Measurements from ENCODE around the gene PLXNA1.

Gene PLXNA1

DNA sequence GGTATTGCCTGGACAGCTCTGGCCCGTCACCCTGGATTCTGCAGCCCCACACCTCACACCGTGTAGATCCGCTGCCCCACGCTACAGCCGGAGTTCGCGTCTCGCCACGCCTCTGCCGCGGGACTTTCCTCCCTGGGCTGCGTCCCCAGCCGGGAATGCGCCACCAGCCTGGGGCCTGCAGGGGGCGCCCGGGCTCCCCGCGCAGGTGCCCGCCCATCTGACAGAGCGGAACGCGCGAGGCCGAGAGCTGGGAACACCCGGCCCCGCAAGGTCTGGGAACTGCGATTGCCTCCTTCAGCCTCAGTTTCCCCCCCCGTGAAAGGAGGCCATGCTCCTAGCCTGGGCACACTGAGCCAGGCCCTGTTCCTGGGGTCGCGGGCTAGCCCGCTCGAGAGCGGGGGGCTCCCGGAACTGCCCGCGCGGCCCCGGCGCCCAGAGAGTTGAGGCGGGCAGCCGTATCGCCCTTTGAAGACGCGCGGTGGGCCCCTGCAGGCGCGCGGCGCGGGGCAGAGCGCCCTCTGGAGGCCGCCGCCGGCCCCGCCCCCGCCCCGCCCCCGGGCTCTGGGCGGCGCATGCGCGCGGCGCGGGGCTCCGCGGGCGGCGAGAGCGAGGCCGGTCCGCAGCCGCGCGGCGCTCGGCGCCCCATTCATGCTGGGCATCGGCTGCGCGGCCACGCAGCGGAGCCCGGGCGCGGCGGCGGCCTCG, at the start of gene PLXNA1:
TSS of gene PLXNA1 (plus strand) at position 645 of the 705 bp plus-strand sequence. CDS start 5,479 bp downstream, outside the sequence.
- peak; percentile 78 for TF ChIP-seq POLR2A (IDR thresholded peaks at IDR 0.05; ENCODE audit: low read depth, low read length)
- FAIRE-seq (no peak), DNase-seq (ENCODE audit: insufficient read length, low spot score) (peak; percentile 91)

GRCh38 chr3:126934031-126934531, 48.8 kb upstream of the PLXNA1 start:
- no peak for TF ChIP-seq POLR2A (IDR thresholded peaks at IDR 0.05; ENCODE audit: low read depth, low read length)
- DNase-seq (ENCODE audit: insufficient read length, low spot score): no peak
- no peak for FAIRE-seq

DNA sequence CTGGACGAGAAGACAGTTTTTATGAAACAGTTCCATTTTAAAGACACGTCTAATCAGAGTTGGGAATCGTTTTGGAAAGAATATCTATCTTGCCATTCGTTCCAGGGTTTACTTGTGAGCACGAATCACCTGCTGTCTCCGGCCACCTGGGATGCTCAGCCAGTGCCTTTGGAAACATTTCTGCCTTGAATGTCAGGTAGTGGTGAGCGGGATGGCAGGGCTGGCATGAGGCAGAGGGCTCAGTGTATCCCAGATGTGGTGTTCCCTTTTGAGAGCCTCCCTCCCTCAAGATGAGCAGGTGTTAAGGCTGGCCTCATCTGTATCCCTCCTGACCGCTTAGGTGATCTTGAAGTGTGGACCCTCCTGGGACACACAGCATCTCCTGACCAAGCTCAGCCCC, 47.9 kb upstream of the PLXNA1 start:
- FAIRE-seq: no peak
- no peak for DNase-seq (ENCODE audit: insufficient read length, low spot score)
- TF ChIP-seq POLR2A (IDR thresholded peaks at IDR 0.05; ENCODE audit: low read depth, low read length): no peak

DNA sequence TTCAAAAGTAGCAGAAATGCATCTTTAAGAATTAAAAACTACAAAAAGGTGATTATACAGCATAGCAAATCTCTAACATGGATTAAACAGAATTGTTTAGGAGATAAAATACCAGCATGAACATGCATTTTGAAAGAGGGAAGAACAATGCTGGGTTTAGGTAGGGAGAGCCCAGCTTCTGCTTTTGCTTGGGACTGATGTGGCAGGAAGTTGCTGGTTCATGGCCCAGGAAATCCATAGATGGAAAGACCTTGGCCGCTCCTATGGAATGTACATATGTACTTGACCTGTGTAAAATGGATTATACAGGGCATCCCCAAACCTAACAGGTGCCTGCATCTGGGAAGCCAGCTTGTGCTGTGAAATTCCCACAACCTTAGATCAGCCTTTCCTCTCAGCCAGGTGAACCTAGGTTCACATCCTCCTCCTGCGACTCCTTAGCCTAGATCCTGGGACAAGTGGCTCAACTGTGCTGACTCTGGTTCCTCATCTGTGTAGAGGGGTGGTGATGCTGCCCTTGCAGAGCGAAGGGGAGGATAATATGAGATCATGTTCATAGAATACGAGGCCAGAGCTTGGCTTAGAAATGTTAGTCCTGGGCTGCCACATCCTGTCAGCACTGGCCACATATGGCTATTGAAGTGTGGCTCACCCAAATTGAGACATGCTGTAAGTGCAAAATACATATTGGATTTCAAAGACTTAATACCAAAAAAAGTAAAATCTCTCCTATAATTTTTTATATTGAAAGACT, 47.0 kb upstream of the PLXNA1 start:
- DNase-seq (ENCODE audit: insufficient read length, low spot score) (no peak), FAIRE-seq (no peak)
- no peak for TF ChIP-seq POLR2A (IDR thresholded peaks at IDR 0.05; ENCODE audit: low read depth, low read length)

- DNase-seq (ENCODE audit: insufficient read length, low spot score) (no peak), FAIRE-seq (no peak)
- TF ChIP-seq POLR2A (IDR thresholded peaks at IDR 0.05; ENCODE audit: low read depth, low read length): no peak
These were observed 46.0 kb upstream of the PLXNA1 start for GRCh38 chr3:126936853-126937425.

DNA sequence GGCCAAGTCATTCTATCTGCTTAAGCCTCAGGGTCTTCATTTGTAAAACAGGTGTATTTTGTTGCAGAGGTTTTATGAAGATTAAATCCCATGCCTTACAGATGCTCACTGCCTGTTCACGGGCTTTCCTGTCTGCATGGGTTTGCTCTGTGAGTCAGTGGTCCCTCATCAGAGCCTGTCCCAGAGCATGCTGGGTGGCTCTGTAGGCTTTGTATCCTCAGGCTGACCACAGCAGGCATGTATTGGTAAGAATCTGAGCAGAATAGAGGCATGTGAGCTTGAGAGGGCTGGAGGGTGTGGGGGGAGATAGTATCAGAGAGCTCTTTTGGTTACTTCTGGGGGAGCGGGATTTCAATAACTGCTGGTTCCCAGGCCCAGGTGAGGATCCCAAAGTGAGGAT, 45.4 kb upstream of the PLXNA1 start:
- DNase-seq (ENCODE audit: insufficient read length, low spot score): no peak
- FAIRE-seq: no peak
- no peak for TF ChIP-seq POLR2A (IDR thresholded peaks at IDR 0.05; ENCODE audit: low read depth, low read length)

GRCh38 chr3:126937973-126938372, 44.9 kb upstream of the PLXNA1 start:
- DNase-seq (ENCODE audit: insufficient read length, low spot score): no peak
- no peak for FAIRE-seq
- TF ChIP-seq POLR2A (IDR thresholded peaks at IDR 0.05; ENCODE audit: low read depth, low read length): no peak

GRCh38 chr3:126938520-126939337, 44.2 kb upstream of the PLXNA1 start:
- FAIRE-seq (no peak), DNase-seq (ENCODE audit: insufficient read length, low spot score) (no peak)
- no peak for TF ChIP-seq POLR2A (IDR thresholded peaks at IDR 0.05; ENCODE audit: low read depth, low read length)

DNA sequence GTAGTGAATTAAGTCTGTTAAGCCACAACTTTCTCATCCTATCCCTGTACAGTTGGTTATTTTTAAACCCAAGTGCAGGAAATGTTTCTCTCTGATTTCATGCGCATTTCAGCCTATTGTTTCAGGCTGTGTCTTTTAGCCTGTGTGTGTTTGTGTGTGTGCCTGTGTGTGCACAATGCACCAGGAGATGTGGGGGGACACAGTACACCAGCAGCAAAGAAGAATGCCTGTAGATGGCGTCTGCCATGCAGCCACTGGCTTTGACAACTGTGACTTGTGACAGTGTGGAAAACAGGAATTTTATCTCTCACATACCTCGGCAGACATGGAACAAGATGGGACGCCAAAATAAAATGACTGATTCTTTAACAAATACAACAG, 43.6 kb upstream of the PLXNA1 start:
- FAIRE-seq (no peak), DNase-seq (ENCODE audit: insufficient read length, low spot score) (no peak)
- TF ChIP-seq POLR2A (IDR thresholded peaks at IDR 0.05; ENCODE audit: low read depth, low read length): no peak

- no peak for TF ChIP-seq POLR2A (IDR thresholded peaks at IDR 0.05; ENCODE audit: low read depth, low read length)
- no peak for DNase-seq (ENCODE audit: insufficient read length, low spot score)
- FAIRE-seq: no peak
These were observed 43.2 kb upstream of the PLXNA1 start for GRCh38 chr3:126939733-126940132.

DNA sequence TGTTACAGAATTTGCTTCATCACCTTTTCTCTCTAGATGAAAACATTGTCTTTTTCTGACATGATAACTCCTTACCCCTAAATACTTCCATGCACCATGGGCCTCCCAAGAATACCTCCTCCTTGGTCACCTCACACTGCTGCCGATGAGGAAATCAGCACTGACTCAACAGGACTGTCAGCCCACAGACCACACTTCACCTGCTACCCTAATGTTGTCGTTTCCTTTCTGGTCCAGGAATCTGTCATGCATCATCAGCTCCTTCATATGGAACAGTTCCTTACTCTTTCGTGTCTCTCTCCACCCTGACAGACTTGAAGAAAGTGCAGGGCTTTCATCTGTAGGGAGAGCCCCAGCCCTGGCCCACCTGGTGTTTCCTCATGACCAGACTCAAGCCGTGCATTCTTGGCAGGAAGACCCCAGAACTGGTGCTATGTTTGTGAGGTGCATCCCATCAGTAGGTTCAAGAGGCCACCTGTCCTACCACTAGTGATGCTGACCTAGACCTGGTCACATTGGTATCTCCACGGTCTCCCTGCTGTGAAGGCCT, 41.1 kb upstream of the PLXNA1 start:
- no peak for TF ChIP-seq POLR2A (IDR thresholded peaks at IDR 0.05; ENCODE audit: low read depth, low read length)
- no peak for FAIRE-seq
- no peak for DNase-seq (ENCODE audit: insufficient read length, low spot score)

GRCh38 chr3:126944089-126944965, 38.6 kb upstream of the PLXNA1 start:
- DNase-seq (ENCODE audit: insufficient read length, low spot score) (no peak), FAIRE-seq (no peak)
- no peak for TF ChIP-seq POLR2A (IDR thresholded peaks at IDR 0.05; ENCODE audit: low read depth, low read length)

Data from H54 (cell line).